Transverse colon (tissue), 4 donors: Measurements from ENCODE around the gene NLRP5. TPM values are rescaled to one million over a fixed set of nuclear protein-coding genes. Genes with fewer than 3 reads are reported as not detected.

Source experiments
- DNase-seq: peaks from one replicate; pipeline ENCODE4 v3.0.0-alpha.2; 2019
- H3K27ac ChIP-seq, 4 donors: fragments of 200-600 bp; sonication (generic); 2 replicates each; pipeline ENCODE4 v1.5.1; 2016 to 2018; ENCODE audit warnings: inconsistent platforms in 4 of 4
- H3K27me3 ChIP-seq: fragments of 200-600 bp; sonication (generic); 2 replicates; pipeline ENCODE4 v1.5.1; 2017; ENCODE audit warnings: inconsistent platforms
- H3K36me3 ChIP-seq, 4 donors: fragments of 200-600 bp; sonication (generic); 2 replicates each; pipeline ENCODE4 v1.5.1; 2017 to 2019; ENCODE audit warnings: inconsistent platforms in 4 of 4
- H3K4me1 ChIP-seq, 4 donors: fragments of 200-600 bp; sonication (generic); 2 replicates each; pipeline ENCODE4 v1.5.1; 2017 to 2020; ENCODE audit warnings: inconsistent platforms in 4 of 4
- H3K4me3 ChIP-seq, 4 donors: fragments of 200-600 bp; sonication (generic); 1 replicate in 1 of 4; 2 replicates in 3 of 4; pipeline versions ENCODE4 v1.5.1 to v1.6.1; 2017 to 2019; ENCODE audit warnings: inconsistent platforms in 4 of 4
- H3K9me3 ChIP-seq, 2 donors: fragments of 200-600 bp; sonication (generic); 2 replicates each; pipeline ENCODE4 v1.5.1; 2017 to 2019; ENCODE audit warnings: inconsistent platforms in 2 of 2
- EP300 ChIP-seq: sonication (generic); formaldehyde crosslinking; IDR thresholded peaks from one replicate; pipeline ENCODE4 v1.6.1; 2017; ENCODE audit warnings: antibody characterized with exemption, low read depth
- POLR2A ChIP-seq: fragments of 450-650 bp; IDR thresholded peaks from one replicate; pipeline ENCODE4 v1.6.1; 2016; ENCODE audit warnings: antibody characterized with exemption, mild to moderate bottlenecking, moderate library complexity
- POLR2AphosphoS5 ChIP-seq, 3 donors: sonication (generic); formaldehyde crosslinking; IDR thresholded peaks; one replicate each; pipeline ENCODE4 v1.6.1; 2016; ENCODE audit warnings: antibody characterized with exemption in 3 of 3
- WGBS, 2 donors: methylation state at CpG; one replicate each; pipeline ENCODE4 v1.1.5; 2018; ENCODE audit warnings: low coverage in 1 of 2; 5-methylcytosine and 5-hydroxymethylcytosine counted together
- in situ Hi-C, 4 donors: fragments of 200-750 bp; cut with MboI; loops; one replicate each; pipeline versions ENCODE4 v1.15.0 to v1.15.1; 2017; ENCODE audit warnings: low sequenced_read_pairs in 3 of 4, low pct_ligation_motif_present in 1 of 4, low pct_unique_long_range_greater_than_20kb in 1 of 4
- intact Hi-C: fragments of 100-400 bp; cut with DNase I; formaldehyde crosslinking; loops from one replicate; pipeline ENCODE4 v1.15.1; 2023; ENCODE audit warnings: low total_unique reads
- total RNA-seq, 4 donors: library from RNA; depleted of rRNA; stranded (reverse); fragments of >200 nt; gene quantifications; one replicate each; pipeline ENCODE4 v1.1.0, GENCODE V29; 2016
- TF ChIP-seq, protein P1 (sequence below), 5 experiments: fragments of 200-600 bp in 3 of 5; fragments of 450-650 bp in 2 of 5; sonication (generic) in 3 of 5; IDR thresholded peaks; 1 replicate in 2 of 5; 2 replicates in 3 of 5; pipeline ENCODE4 v1.5.1; 2016 to 2017; ENCODE audit warnings: antibody characterized with exemption in 5 of 5, inconsistent platforms in 3 of 5, mild to moderate bottlenecking in 2 of 5, moderate library complexity in 1 of 5

The NLRP5 gene
- total RNA-seq, 4 donors from 2014 or later = not detected

DNA sequence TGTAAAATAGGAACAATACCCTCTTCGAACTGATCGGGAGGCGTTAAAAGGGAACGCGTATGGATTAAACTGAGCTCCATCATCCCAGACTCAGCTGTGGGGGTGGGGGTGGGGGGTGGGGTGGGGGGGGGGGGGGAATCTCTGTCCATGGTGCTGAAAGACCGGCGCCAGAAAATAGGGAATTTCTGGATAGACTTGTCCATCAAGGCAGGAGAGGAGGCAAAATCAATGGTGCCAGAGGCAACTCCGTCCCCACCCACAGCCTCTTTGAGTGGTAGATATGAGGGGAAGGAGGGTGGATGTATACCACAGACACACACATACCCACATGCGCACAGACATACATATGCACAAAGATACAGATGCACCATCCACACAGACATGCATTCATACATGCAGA is 97.1 kb downstream of the NLRP5 start:
- Histone ChIP-seq H3K27ac (no peak overlapping the region), H3K9me3 (no peaks in the 10 kb centered on the region), H3K4me3 (no peak overlapping the region), H3K36me3 (peaks cover 0 to 4% (median 2%) of the 10 kb centered on the region in 4 donors), H3K27me3 (peaks cover 8% of the 10 kb centered on the region), H3K4me1 (peaks cover 0 to 12% (median 8%) of the 10 kb centered on the region in 4 donors)
- in situ Hi-C loops (loop anchor here in 2 of 4 donors (5.0 to 25.0 kb wide), 2 partner anchors 84 to 229 kb away; partner anchors contain the start of gene ZSCAN5A (in 1 of the 2)), intact Hi-C loops (no loop called here)
- 62% methylated on average over 9 of the region's 9 CpGs; no CpG with 5 or more reads in 1 of the 2 donors for WGBS, 2 donors
- TF ChIP-seq, protein P1, sequence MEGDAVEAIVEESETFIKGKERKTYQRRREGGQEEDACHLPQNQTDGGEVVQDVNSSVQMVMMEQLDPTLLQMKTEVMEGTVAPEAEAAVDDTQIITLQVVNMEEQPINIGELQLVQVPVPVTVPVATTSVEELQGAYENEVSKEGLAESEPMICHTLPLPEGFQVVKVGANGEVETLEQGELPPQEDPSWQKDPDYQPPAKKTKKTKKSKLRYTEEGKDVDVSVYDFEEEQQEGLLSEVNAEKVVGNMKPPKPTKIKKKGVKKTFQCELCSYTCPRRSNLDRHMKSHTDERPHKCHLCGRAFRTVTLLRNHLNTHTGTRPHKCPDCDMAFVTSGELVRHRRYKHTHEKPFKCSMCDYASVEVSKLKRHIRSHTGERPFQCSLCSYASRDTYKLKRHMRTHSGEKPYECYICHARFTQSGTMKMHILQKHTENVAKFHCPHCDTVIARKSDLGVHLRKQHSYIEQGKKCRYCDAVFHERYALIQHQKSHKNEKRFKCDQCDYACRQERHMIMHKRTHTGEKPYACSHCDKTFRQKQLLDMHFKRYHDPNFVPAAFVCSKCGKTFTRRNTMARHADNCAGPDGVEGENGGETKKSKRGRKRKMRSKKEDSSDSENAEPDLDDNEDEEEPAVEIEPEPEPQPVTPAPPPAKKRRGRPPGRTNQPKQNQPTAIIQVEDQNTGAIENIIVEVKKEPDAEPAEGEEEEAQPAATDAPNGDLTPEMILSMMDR (IDR thresholded peaks at IDR 0.05) = no peak
- TF ChIP-seq EP300 = no peak
- TF ChIP-seq POLR2AphosphoS5 (IDR thresholded peaks at IDR 0.05) = no peak
- TF ChIP-seq POLR2A = no peak
- no peak for DNase-seq

DNA sequence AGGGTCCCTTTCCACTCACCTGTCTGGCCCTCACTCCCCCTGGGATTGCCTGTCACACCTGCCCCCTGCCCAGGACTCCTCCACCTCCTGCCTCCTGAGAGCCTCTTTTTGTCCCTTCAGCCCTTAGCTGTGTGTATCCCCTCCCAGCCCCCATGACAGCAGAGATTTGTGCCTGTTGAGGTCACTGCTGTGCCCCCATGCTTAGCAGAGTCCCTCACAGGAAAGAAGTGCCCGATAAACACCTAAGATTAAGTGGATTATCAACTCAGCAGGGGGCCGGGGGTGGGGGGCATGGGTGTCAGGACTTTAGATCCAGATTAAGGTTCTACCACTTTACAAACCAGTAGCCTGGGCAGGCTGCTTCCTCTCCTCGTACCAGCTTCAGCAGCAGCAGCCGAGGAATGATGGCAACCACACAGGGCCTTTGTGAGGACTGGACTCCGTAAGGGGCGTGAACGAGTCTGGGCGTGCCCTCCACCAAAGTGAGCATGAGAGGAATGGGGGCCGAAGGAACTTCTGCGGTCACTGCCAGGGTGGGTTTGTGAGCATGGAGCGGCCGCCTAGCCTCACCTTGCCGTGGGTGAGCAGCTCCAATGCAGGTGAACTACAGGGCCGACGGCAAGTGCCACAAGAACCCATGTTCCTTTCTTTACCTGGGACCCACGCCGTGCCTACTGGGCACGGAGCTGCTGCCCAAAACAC is 98.4 kb downstream of the NLRP5 start:
- H3K27ac ChIP-seq = no peak overlapping the region
- peaks cover 0 to 6% (median 3%) of the 10 kb centered on the region in 4 donors for H3K36me3 ChIP-seq
- no peaks in the 10 kb centered on the region for H3K9me3 ChIP-seq
- H3K4me1 ChIP-seq = peaks cover 0 to 12% (median 8%) of the 10 kb centered on the region in 4 donors
- no peak overlapping the region for H3K4me3 ChIP-seq
- TF ChIP-seq POLR2AphosphoS5 (IDR thresholded peaks at IDR 0.05) = no peak
- TF ChIP-seq, protein P1 (IDR thresholded peaks at IDR 0.05) = no peak
- TF ChIP-seq EP300 = no peak
- TF ChIP-seq POLR2A = no peak
- in situ Hi-C loops (loop anchor here in 2 of 4 donors (5.0 to 25.0 kb wide), 2 partner anchors 82 to 227 kb away; partner anchors contain the start of gene ZSCAN5A (in 1 of the 2)), intact Hi-C loops (no loop called here)
- peaks cover 8% of the 10 kb centered on the region for H3K27me3 ChIP-seq
- WGBS, 2 donors = 84% methylated on average over 18 of the region's 18 CpGs; no CpG with 5 or more reads in 1 of the 2 donors
- no peak for DNase-seq

DNA sequence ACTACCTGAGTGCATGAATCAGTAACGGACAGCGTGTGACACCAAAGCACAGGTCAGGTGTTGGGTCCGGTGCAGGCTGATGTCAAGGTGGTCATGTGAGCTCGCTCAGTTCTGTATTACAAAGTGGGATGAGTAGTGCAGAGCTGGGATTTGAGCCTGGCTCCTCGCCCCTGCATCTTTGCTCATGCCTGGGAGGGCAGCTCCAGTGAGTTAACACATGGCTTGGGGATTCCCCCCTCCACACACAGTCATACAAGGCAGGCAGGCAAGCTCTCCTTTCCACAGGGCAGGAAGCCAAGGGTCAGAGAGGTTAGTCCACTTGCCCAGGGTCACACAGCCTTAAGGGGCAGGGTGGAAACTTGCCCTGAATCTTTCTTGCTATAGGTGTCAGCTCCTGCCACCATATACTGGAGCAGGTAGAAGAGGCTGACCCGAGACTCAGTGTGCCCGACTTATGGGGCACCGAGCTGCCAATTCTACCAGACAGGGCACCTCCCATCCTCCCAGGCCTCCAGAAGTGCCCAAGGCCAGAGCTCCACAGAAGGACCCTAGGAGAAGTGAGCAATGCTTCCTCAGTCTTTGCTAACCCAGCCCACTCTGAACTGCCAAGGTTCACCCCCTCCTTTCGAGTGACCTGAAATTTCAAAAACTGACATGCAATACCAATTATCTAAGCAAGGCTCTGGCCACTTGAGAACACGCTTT is 99.1 kb downstream of the NLRP5 start:
- in situ Hi-C loops = loop anchor here in 1 of 4 donors (25.0 kb wide), 1 partner anchor 227 kb away; the partner anchor contains the start of gene ZSCAN5A
- intact Hi-C loops = no loop called here
- TF ChIP-seq POLR2A = no peak
- TF ChIP-seq, protein P1 (IDR thresholded peaks at IDR 0.05) = no peak
- no peak for TF ChIP-seq EP300
- TF ChIP-seq POLR2AphosphoS5 (IDR thresholded peaks at IDR 0.05) = no peak

More for the DNA sequence above, 99.1 kb downstream of the NLRP5 start:
- Histone ChIP-seq H3K9me3 (no peaks in the 10 kb centered on the region), H3K4me3 (no peak overlapping the region), H3K36me3 (peaks cover 0 to 6% (median 3%) of the 10 kb centered on the region in 4 donors), H3K27ac (no peak overlapping the region), H3K27me3 (peaks cover 8% of the 10 kb centered on the region), H3K4me1 (peaks cover 0 to 11% (median 7%) of the 10 kb centered on the region in 4 donors)
- no peak for DNase-seq
- 80 to 90% methylated on average over 1 to 10 of the region's 10 CpGs for WGBS, 2 donors
